Gastroesophageal sphincter (tissue), 4 donors: ENCODE results near the gene ROBO1. TPM values are rescaled to one million over a fixed set of nuclear protein-coding genes. Genes with fewer than 3 reads are reported as not detected.
A peak's percentile ranks its signal among the peaks of the same experiment; 100 is the strongest.

Experiments
- ATAC-seq: fragments of 150-250 bp; one replicate; pipeline ENCODE4 v1.9.1; 2016; ENCODE audit warnings: mild to moderate bottlenecking, moderate library complexity
- H3K27ac ChIP-seq, 4 donors: fragments of 200-600 bp; sonication (generic) in 3 of 4; 1 replicate in 3 of 4; 2 replicates in 1 of 4; pipeline ENCODE4 v1.5.1; 2016 to 2019
- H3K27me3 ChIP-seq: fragments of 200-600 bp; sonication (generic); one replicate; pipeline ENCODE4 v1.5.1; 2019
- H3K36me3 ChIP-seq, 2 donors: fragments of 200-600 bp; sonication (generic); one replicate each; pipeline ENCODE4 v1.5.1; 2019; ENCODE audit warnings: control low read depth in 1 of 2
- H3K4me1 ChIP-seq, 3 donors: fragments of 200-600 bp; sonication (generic); 1 replicate in 2 of 3; 2 replicates in 1 of 3; pipeline ENCODE4 v1.5.1; 2016 to 2019; ENCODE audit warnings: control low read depth in 2 of 3
- H3K4me3 ChIP-seq, 2 donors: fragments of 200-600 bp; sonication (generic); one replicate each; pipeline ENCODE4 v1.5.1; 2019; ENCODE audit warnings: mild to moderate bottlenecking in 1 of 2, moderate library complexity in 1 of 2
- H3K9me3 ChIP-seq, 3 donors: fragments of 200-600 bp; sonication (generic); one replicate each; pipeline ENCODE4 v1.5.1; 2017 to 2019; ENCODE audit warnings: control low read depth in 2 of 3
- EP300 ChIP-seq: sonication (generic); formaldehyde crosslinking; IDR thresholded peaks from one replicate; pipeline ENCODE4 v1.6.1; 2017; ENCODE audit warnings: antibody characterized with exemption, mild to moderate bottlenecking
- POLR2A ChIP-seq, 2 donors: fragments of 450-650 bp; IDR thresholded peaks; one replicate each; pipeline ENCODE4 v1.6.1; 2017; ENCODE audit warnings: antibody characterized with exemption in 2 of 2, mild to moderate bottlenecking in 2 of 2, moderate library complexity in 1 of 2
- POLR2AphosphoS5 ChIP-seq: sonication (generic); formaldehyde crosslinking; IDR thresholded peaks from one replicate; pipeline ENCODE4 v1.6.1; 2017; ENCODE audit warnings: antibody characterized with exemption
- WGBS, 2 donors: methylation state at CpG; one replicate each; pipeline ENCODE4 v1.1.5; 2018; ENCODE audit warnings: low coverage in 1 of 2; 5-methylcytosine and 5-hydroxymethylcytosine counted together
- total RNA-seq, 4 donors: library from RNA; depleted of rRNA; stranded (reverse); fragments of >200 nt; gene quantifications; one replicate each; pipeline ENCODE4 v1.1.0, GENCODE V29; 2016
- TF ChIP-seq, protein P1 (sequence below), 4 experiments: fragments of 200-600 bp in 2 of 4; fragments of 450-650 bp in 2 of 4; sonication (generic) in 1 of 4; IDR thresholded peaks; one replicate each; pipeline ENCODE4 v1.5.1; 2017 to 2019; ENCODE audit warnings: antibody characterized with exemption in 4 of 4, mild to moderate bottlenecking in 2 of 4, moderate library complexity in 2 of 4

ROBO1 gene
- total RNA-seq, 4 donors from 2014 or later = 9.7 to 15.3 (median 12.9) TPM

GRCh38 chr3:78668302-78668701 is 1099.5 kb downstream of the ROBO1 start:
- TF ChIP-seq POLR2A (IDR thresholded peaks at IDR 0.05) (no peak), EP300 (no peak), POLR2AphosphoS5 (no peak)
- TF ChIP-seq, protein P1, sequence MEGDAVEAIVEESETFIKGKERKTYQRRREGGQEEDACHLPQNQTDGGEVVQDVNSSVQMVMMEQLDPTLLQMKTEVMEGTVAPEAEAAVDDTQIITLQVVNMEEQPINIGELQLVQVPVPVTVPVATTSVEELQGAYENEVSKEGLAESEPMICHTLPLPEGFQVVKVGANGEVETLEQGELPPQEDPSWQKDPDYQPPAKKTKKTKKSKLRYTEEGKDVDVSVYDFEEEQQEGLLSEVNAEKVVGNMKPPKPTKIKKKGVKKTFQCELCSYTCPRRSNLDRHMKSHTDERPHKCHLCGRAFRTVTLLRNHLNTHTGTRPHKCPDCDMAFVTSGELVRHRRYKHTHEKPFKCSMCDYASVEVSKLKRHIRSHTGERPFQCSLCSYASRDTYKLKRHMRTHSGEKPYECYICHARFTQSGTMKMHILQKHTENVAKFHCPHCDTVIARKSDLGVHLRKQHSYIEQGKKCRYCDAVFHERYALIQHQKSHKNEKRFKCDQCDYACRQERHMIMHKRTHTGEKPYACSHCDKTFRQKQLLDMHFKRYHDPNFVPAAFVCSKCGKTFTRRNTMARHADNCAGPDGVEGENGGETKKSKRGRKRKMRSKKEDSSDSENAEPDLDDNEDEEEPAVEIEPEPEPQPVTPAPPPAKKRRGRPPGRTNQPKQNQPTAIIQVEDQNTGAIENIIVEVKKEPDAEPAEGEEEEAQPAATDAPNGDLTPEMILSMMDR (IDR thresholded peaks at IDR 0.05) = no peak
- 44 to 88% methylated on average over 2 of the region's 2 CpGs for WGBS, 2 donors

DNA sequence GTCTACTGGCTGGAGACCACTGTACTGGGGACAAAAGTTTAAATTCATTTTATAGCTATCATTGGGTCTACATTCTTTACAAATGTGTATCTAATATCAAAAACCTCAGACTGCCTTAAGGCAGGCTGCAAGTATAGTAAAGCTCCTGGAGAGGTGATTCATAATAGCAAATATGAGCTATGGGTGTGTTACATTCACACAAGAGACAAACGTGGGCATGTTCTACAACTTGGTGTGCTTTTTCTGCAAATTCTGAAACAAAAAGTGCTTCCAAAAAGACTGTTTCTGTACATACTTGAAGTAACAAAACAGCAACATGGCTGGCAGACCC is 1101.4 kb downstream of the ROBO1 start:
- Histone ChIP-seq H3K4me1 (no peaks in the 10 kb centered on the region), H3K4me3 (no peak overlapping the region), H3K9me3 (no peaks in the 10 kb centered on the region), H3K36me3 (no peaks in the 10 kb centered on the region), H3K27ac (no peak overlapping the region), H3K27me3 (no peaks in the 10 kb centered on the region)
- no peak for ATAC-seq
- no peak for TF ChIP-seq EP300
- TF ChIP-seq POLR2A (IDR thresholded peaks at IDR 0.05) = no peak
- TF ChIP-seq, protein P1 (IDR thresholded peaks at IDR 0.05) = no peak
- WGBS, 2 donors = 30 to 50% methylated on average over 1 of the region's 1 CpG

More at GRCh38 chr3:78668302-78668701, 1099.5 kb downstream of the ROBO1 start:
- no peak for ATAC-seq
- H3K4me3 ChIP-seq = no peak overlapping the region
- H3K4me1 ChIP-seq = no peaks in the 10 kb centered on the region
- no peaks in the 10 kb centered on the region for H3K9me3 ChIP-seq
- H3K27ac ChIP-seq = no peak overlapping the region
- H3K27me3 ChIP-seq = no peaks in the 10 kb centered on the region
- no peaks in the 10 kb centered on the region for H3K36me3 ChIP-seq

DNA sequence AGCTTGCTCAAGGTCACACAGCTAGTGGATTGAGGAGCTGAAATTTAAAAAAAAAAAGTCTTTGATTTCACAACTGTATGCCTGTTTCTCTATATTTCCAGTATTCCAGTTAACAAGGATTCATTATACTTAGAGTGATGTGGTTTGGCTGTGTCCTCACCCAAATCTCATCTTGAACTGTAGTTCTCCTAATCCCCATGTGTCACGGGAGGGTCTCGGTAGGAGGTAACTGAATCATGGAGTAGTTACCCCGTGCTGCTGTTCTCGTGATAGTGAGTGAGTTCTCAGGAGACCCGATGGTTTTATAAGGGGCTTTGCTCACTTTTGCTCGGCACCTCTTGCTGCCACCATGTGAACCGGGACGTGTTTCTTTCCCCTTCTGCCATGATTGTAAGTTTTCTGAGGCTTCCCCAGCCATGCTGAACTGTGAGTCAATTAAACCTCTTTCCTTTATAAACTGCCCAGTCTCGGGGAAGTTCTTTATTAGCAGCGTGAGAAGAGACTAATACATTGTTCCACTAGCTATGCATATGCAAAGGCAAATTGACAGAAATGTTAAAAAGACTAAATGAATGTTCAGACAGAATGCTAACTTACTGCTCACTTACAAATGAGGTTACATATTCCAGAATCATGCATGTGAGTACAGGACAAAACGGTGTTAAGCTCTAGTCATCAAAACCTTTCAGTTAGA is 1101.9 kb downstream of the ROBO1 start:
- no peaks in the 10 kb centered on the region for H3K9me3 ChIP-seq
- ATAC-seq = no peak

GRCh38 chr3:78665101-78665500 is 1102.7 kb downstream of the ROBO1 start:
- Histone ChIP-seq H3K9me3 (no peaks in the 10 kb centered on the region), H3K27me3 (no peaks in the 10 kb centered on the region), H3K4me3 (no peak overlapping the region), H3K4me1 (no peaks in the 10 kb centered on the region), H3K36me3 (no peaks in the 10 kb centered on the region), H3K27ac (no peak overlapping the region)
- TF ChIP-seq, protein P1 (IDR thresholded peaks at IDR 0.05) = no peak
- no peak for TF ChIP-seq POLR2A (IDR thresholded peaks at IDR 0.05)
- TF ChIP-seq POLR2AphosphoS5 = no peak
- no peak for TF ChIP-seq EP300
- 75 to 86% methylated on average over 6 of the region's 6 CpGs for whole genome bisulfite sequencing, 2 donors
- no peak for ATAC-seq

More for the DNA sequence above, 1101.9 kb downstream of the ROBO1 start:
- H3K36me3 ChIP-seq = no peaks in the 10 kb centered on the region
- no peaks in the 10 kb centered on the region for H3K27me3 ChIP-seq
- H3K4me3 ChIP-seq = no peak overlapping the region
- no peak overlapping the region for H3K27ac ChIP-seq
- 93 to 94% methylated on average over 8 of the region's 11 CpGs for WGBS, 2 donors
- H3K4me1 ChIP-seq = no peaks in the 10 kb centered on the region
- TF ChIP-seq POLR2AphosphoS5 (no peak), POLR2A (IDR thresholded peaks at IDR 0.05) (no peak), EP300 (no peak)
- TF ChIP-seq, protein P1 (IDR thresholded peaks at IDR 0.05) = no peak

DNA sequence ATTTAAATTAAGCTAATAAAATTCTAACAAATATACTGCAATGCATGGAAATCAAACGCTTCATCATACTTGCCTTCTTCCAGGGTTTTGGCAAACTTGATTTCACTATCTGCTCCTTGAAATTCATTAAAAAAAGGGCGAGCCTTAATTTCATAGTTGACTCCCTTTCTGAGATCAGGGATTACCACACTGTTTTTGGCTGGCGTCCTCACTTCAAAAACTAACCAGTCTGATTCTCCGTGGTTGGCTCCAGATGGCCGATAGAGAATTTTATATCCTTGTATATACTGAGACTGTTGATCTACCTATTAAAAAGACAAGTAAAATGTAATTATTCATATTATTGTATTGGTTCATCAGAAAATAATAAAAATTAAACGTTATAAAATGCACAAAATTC is 1106.8 kb downstream of the ROBO1 start:
- Histone ChIP-seq H3K4me1 (no peaks in the 10 kb centered on the region), H3K27ac (no peak overlapping the region), H3K36me3 (peaks cover 0 to 6% of the 10 kb centered on the region in 2 donors), H3K9me3 (no peaks in the 10 kb centered on the region), H3K27me3 (no peaks in the 10 kb centered on the region), H3K4me3 (no peak overlapping the region)
- WGBS, 2 donors = 59 to 81% methylated on average over 6 of the region's 6 CpGs
- TF ChIP-seq, protein P1 (IDR thresholded peaks at IDR 0.05) = no peak
- no peak for TF ChIP-seq POLR2A (IDR thresholded peaks at IDR 0.05)
- TF ChIP-seq POLR2AphosphoS5 = no peak
- TF ChIP-seq EP300 = no peak
- ATAC-seq = peak; percentile 37
